Iris pigment epithelial cell (primary cell): ENCODE results near the gene SLCO4A1.
A peak's percentile ranks its signal among the peaks of the same experiment; 100 is the strongest.

ENCODE experiments used
- DNase-seq: peaks from one replicate; pipeline ENCODE4 v3.0.0-alpha.2; 2011; ENCODE audit warnings: low read depth

The SLCO4A1 gene

DNA sequence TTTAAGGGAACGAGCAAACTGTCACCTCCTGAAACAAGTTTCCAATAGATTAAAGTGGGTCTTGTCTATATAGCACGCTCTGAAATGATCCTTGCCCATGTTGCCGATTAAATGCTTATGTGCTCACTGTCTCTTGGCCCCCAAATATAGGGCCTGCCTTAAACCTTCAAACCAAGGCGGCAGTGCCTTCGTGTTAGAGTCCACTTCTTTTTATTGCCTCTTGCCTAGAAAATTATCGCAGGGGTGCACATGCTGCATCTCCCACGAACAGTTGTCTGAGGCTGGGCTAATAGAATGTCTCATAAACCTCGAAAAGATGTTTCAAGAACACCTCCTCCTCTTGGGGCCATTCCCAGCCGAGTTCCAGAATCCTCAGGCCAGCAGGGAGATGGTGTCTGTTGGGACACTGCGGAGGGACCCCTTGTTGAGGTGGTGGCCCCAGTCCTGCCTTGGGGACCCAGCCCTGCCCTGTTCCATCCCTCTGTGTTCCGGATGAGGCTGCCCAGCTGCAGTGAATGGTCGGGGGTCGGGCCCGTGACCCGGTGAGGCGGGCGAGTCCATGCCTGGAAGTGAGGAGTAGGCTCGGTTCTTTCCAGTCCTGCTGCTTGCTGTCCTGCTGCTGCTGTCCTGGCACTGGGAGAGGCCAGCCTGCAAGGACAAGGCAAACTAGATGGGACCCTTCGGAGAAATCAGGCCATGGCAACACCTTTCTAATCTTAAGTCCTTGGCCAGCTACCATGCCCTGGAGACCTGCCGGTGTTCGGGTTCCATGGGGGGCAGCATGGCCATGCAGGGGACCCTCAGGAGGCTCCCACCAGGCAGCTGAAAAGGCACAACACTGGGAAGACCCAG is 34.7 kb upstream of the SLCO4A1 start:
- DNase-seq, result no peak

DNA sequence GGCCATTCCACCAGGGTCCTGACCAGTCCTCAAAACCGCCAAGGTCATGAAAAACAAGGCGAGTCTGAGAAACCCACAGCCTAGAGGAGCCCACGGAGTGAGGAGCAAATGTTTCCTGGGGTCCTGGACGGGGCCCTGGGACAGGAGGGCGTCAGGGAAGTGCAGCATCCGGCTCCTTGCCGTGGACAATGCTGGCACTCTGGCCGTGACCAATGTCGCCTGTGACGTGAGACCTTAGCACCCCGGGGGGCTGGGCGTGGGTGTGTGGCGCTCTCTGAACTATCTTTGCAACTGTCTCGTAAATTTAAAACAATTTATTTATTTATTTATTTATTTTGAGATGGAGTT is 34.1 kb upstream of the SLCO4A1 start:
- no peak for DNase-seq

DNA sequence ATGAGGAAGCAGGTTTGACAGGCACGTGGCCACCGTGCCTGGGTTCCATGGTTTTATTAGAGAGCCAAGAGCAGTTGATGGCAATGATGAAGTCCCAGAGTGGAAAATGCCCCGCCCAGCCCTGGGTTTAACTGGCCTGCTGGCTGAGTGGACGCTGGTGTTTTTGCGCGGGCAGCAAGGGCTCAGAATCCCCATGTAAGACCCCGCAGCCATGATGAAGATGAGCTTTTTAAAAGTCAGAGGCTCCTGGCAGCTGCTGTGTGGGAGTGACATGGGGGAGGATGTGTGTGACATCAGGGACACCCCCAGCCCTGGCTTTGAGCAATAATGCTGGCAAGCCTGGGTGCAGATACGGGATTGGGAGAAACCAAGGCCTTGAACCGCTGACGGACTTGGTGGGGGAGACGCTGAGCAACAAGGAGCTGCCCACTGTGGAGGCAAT is 33.0 kb upstream of the SLCO4A1 start:
- no peak for DNase-seq

DNA sequence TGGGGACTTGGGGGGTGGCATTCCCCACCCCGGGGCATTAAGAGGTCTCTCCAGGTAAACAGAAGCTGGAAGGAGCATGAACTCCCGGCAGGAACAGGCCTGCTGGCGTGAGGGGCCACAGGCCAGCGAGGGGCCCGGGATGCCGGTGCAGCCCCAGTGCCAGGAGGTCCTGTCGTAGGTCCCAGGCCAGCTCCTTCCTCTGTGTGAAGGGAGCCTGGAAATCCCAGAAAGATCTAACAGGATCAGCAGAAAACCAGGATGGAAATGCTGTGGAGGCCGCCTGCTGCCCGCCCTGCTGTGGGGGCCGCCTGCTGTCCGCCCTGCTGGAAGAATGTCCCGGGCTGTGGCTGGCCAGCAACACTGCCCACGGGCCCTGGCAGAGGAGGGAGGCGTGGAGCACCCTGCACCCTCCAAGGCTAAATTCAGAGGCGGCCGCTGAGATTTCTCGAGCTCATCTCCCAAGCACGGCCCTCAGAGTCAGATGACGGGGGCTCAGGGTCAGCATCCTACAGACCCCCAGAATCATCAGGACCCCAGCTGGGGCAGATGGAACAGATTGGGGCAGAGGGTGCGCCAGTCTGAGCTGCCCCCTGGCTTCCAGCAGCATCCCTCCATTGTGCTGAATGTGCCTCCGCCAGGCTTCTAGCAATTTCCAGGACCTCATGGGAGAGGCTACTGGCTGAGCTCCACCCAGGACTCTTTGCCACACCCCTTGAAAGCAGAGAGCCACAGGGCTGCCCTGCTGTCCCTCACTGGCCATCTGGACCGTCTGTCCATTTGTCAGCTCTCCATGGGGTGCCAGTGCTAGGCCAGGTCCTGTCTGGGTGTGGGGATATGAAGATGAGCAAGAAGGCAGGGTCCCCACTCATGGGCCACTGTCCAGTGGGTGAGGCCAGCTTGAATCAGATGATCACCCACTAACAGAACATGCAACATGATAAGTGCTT is 32.2 kb upstream of the SLCO4A1 start:
- no peak for DNase-seq

DNA sequence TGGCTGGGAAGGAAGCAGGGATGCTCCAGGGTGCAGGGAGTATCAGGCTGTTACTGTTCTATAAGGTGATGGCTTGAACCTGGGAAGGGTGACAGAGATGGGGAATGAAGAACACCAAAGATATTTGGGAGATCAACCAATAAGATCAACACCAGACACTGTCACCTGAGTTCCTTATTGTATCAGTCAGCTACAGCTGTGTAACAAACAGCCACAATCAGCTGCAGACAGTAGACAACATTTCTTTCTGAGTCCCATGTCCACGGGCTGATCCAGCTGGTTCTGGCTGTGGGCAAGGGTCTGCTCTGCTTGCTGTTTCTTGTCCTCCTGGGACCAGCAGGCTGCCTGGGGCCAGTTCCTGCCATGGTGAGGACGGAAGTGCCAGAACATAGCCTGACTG is 31.3 kb upstream of the SLCO4A1 start:
- no peak for DNase-seq

DNA sequence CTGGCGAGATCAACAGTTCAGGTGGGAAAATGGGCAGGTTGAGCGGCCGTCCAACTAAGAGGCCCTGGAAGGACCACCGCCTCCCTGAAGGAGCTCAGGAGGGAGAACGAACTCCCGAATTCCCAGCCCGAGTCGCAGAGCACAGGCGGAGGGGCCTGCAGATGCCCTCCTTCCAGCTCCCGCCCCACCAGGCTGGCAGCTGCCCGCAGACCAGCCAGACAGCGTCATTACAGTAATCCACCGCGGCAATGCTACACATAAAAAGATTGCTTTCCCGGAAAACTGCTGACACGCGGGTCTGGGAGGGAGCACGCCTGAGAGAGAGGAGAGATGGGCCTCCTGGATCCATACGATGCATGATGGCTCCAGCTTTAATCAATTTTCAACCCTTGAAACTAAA is 30.5 kb upstream of the SLCO4A1 start:
- no peak for DNase-seq

DNA sequence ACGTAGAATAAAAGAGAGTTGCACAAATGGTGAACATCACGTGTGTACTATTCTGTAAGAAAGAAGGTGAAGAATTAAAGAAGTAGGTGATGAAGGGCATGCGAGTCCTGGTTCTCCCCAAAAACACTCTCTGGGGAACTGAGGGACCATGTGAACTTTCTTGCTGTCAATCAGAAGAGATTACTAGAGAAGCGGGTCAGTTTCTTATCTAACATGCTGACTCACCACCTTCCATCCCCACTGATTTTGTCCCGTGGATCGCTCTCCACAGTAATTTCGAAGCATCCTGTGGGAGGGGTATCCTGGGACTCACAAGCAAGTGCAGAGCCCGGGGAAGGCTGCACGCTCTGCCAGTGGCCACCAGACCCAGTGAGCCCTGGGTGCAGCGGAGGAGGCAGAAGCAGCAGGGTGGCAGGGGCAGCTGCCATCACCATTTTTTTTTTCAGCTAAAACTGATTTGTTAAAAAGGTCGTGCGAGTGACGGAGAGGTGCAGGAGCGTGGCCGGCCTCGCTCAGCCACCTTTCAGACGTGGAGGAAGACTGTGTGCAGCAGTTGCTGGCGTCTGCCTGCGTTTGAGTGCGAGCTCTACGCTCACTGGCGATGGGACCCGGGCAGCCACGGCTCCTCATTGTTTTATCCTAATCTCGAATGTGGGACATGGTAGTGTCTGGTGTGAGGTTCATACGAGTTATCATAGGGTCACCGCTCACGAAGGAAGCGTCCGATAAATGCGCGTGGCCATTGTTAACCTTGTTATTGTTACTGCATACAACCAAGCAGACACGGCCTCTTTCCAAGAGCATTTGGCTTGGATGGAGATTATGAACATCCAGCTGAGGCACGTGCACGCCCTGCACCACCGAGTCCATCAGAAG is 28.0 kb upstream of the SLCO4A1 start:
- DNase-seq, result no peak

DNA sequence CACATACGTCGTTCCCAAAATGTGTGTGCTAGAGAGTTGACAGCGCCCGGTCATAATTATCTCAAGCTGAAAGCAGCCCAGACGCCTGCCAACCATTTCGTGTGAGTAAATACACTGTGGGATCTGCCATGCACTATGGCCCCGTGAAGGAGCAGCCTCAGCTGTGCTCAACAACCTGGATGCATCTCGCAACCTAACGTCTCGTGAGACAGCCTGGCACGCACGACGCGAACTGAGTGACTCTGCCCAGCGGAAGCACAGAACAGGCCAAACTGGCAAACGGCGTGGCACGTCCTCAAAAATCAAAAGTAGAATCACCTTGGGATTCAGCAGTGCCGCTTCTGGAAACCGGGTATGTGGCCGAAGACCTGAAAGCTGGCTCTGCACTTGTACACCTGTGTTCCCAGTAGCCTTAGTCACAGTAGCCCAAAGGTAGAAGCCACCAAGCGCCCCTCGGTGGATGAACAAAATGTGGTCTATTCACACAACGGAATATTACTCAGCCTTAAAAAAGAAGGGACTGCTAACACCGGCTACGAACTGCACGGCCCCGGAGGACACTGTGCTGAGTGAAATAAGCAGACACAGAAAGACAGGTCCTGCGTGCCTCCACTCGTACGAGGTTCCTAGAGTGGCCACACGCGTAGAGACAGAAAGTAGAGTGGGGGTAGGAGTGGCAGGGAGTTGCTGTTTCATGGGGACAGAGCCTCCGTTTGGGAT is 27.2 kb upstream of the SLCO4A1 start:
- no peak for DNase-seq

DNA sequence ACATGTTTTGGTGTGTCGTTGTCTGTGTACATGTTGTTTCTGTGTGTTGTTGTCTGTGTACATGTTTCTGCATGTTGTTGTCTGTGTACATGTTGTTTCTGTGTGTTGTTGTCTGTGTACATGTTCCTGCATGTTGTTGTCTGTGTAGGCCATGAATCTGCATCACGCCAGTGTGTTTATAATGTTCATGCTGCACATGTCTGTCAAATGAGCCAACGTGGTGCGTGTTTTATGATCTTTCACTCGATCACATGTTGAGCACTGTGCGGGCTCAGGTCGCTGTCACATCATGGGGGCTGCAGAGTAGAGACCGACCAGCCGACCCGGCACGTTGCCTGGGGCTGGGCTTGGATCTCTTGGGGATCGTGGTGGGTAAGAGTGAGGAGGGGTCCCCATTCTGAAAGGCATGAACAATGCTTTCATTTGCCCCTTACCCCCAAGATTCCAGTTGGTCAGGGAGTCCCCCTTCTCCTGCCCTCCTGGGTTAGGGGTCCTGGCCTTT is 26.5 kb upstream of the SLCO4A1 start:
- no peak for DNase-seq

DNA sequence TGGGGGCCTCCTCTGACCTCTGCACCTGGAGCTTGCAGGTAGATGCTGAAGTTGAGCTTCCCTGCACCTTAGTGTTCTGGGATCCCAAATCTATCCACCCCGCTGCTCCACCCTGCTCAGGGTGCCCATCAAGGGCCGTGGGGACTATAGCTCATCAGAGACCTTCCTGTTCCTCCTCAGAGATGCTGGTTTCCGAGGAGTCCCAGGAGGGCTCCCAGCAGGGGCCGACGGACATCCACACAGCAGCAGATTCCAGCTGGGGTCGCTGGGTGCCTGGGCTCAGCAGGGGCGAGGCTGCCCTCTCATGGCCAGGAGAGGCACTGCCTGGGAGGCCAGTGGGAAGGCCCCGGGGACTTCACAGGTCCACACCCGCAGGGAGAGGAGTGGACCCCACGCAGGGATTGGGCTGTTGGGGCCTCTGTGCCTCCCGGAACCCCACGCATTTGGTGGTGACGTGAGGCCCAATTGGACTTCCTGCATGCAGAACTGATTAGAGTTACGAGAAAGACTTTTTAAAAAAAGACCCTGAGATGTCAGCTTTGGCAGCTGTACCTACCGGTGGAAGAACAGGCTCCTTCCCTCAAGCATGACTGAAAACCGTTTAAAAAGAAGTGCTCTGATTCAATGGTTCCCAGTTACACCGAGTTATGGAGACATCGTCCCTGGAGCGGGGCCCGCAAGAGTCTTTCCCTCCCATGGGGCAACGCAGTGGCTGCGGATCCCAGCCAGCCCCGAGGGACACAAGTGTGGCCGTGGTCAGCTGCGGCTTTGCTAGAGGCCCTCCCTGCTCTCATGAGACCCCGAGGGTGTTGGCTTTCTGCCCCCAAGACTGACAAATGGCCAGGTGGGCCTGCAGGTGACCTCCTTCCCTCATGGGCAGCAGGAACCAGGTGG is 25.3 kb upstream of the SLCO4A1 start:
- DNase-seq, result peak; percentile 54

DNA sequence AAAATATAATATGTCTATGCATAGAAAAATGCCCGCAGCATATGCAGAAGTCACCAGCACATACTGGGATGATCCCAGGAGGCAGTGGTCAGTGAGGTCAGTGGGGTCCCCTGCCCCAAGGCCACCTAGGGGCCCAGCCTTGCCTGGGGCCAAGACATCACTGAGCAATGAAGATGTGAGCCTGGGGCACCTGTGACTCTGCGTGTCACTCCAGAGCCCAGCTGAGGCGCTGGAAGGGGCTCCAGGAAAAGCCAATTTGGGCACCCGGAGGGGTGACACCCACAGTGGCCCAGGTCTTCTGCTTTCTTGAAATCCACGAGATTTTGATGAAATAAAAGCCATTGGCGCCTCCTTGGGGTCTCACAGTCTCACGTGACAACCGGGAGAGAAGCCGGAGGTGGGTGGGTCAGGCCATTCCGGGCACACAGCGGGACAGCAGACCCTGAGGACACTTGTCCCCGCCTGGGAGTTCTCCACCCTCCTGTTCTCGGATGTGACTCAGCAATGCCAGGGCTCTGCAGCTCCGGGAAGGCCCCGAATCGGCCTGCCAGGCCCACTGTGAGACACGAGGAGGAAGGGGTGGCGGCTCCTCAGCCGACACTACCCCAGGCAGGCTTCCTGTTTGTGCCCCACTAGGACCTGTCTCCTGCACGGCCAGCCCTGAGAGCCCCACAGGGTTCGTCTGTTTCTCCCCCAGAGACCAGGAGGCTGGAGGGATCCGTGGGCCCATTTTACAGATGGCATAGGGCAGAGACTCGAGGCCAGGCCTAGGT is 24.4 kb upstream of the SLCO4A1 start:
- no peak for DNase-seq

DNA sequence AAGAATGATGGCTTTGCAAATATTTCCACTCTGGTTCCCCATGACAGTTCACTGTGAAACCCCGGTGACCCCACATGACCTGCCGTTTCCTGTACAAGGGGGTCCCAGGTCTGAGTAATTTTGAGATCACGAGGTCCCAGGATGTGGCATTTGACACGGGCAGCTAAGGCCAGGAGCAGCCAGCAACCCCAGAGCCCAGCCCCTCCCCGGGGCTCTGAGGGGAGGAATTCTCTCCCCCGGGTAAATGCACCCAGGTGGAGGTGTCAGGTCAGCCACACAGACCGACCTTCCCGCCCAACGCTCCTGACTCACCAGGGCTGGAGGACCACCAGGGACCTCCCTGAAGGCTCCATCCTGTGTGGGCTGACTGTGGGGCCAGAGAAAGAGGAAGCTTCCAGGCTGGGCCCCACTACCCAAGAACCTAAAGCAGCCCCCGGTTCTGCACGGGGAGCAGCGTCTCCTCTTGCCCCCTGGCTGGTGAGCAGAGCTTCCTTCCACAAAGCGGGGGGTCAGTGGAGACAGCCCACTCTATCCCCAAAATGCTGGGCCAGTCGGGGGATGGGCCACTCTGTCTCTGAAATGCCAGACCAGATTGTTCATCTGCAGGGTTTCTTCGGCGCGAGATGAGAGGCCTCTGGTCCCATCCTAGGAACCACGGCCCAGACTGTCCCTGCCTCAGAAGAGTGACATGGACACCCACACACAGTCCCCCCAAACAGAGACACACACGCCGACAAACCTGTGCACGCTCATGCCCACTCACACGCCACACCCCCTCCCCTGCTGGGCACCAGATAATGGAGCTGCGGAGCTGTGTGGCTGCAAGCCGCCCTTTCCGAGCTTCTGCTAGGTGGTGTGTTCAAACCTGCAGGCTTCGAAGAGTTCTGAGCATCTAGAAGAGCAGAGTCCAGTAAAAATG is 23.4 kb upstream of the SLCO4A1 start:
- DNase-seq, result no peak

DNA sequence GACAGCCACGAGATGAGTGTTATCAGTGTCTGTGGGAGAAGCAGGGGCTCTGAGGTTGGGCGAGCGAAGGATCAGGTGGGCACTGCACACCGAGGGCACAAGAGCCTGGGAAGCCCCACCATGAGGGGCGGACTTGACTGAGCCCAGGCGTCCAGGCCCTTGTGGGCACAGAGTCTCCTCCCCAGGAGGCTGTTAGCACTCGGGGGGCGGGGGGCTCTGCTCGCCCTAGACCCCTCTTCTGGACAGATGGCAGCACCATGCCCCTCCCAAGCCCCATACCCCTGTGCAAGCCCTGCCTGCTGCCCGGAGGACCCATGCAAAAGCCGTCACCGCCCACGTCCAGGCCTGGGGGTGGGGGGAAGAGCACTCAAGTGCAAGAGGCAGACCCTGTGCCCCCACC is 21.7 kb upstream of the SLCO4A1 start:
- no peak for DNase-seq

DNA sequence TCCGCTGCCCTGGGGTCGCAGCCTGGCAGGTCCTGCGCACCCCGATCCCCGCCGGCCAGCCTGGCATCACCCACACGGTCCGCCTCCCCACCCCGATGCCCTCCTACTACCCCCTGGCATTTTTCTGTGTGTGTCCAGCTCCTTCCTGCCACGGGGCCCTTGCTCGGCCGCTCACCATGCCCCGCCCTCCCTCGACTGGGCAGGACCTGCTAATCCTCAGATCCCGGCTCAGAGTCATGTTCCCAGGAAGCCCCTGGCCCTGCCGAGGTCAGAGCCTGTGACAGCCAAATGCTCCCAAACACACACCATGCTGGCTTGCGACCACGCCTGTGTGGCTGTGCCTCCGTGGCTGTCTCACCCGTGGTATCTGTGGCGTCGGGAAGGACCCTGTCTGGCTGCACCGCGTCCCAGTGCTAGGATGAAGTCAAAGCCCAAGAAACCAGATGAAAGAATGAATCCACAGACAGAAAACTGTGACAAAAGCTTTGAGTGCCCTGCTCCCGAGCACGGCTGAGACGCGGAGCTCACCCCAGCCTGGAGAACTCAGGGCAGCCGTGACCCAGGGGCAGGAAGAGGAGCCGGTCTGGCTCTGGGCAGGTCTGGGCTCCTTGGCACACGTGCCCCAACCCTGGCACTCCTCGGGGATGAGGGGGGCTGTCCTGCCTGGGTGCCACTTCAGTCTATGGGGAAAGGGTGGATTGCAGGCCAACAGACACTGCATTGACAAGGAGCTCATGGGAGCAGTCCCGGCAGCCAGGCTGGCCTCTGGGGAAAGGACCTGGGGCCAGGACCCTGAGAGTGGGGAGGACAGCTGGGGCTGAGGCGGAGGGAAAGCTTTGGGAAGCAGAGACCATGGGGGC is 20.8 kb upstream of the SLCO4A1 start:
- DNase-seq, result no peak

DNA sequence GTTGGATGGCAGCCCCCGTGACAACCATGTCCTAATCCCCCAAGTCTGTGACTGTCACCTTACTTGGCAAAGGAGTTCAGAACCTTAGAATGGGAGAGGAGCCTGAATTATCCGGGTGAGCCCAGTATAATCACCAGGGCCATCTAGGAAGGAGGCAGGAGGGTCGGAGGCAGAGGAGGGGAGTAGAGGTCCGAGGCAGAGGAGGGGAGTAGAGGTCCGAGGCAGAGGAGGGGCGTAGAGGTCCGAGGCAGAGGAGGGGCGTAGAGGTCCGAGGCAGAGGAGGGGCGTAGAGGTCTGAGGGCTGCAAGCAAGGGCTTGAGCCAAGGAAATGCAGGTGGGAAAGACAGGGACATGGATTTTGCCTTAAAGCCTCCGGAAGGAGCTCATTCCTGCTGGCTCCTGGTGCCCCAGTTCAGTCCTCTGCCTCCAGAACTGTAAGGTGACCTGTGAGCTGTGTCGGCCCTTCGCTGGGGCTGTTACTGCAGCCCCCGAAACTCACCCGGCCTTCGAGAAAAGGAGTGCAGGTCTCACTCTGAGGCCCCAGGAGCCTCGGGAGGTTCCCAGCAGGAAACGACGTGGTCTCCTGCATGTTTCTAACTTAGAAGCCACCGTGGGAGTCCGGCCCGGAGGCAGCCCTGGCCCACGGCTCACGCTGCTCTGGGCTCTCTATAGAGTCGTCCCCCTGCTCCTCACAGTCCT is 20.0 kb upstream of the SLCO4A1 start:
- no peak for DNase-seq

DNA sequence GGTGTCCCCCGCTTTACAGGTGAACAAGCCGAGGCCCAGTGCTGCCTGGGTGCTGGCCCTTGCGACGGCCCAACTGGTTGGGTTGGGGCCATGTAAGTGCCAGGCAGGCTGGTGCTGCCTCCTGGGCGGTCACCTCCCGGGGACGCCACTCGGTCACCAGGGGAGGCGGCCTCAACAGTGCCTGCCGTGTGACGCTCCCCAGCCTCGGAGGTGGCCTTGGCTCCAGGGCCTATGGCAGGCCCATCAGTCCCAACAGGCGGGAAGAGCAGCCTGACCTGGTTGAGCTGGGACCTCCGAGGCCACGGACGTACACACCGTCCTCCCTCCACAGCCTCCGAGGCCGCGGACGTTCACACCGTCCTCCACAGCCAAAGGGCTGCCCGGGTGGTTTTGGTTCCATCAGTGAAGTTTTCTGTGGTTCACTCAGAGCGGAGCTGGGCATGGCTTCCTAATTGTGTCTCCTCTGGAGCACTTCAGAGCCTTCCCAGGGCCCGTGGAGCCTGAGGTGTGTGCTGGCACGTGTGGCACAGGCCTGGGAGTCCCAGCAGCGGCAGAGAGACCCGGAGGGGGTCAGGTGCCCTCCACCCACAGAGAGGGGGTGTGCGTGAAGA is 19.3 kb upstream of the SLCO4A1 start:
- DNase-seq, result no peak
